Measurements from ENCODE around the gene STK38L.

The STK38L gene

GRCh38 chr12:27243804-27244688 is at the start of gene STK38L:
Gene STK38L, plus strand, starts transcription at chr12:27244286. Its CDS starts 53,435 bp downstream, at chr12:27297721.
- peak; percentile 100 for DNase-seq (ENCODE audit: low spot score)

GRCh38 chr12:27194644-27195043 is 49.4 kb upstream of the STK38L start:
- DNase-seq (ENCODE audit: low spot score): no peak

GRCh38 chr12:27198036-27198435 is 46.0 kb upstream of the STK38L start:
- no peak for DNase-seq (ENCODE audit: low spot score)

- DNase-seq (ENCODE audit: low spot score): no peak
These were observed 44.3 kb upstream of the STK38L start for GRCh38 chr12:27199638-27200300.

GRCh38 chr12:27201169-27201568 is 42.9 kb upstream of the STK38L start:
- no peak for DNase-seq (ENCODE audit: low spot score)

- DNase-seq (ENCODE audit: low spot score): no peak
These were observed 37.1 kb upstream of the STK38L start for GRCh38 chr12:27206801-27207502.

GRCh38 chr12:27207615-27208413 is 36.3 kb upstream of the STK38L start:
- no peak for DNase-seq (ENCODE audit: low spot score)

DNA sequence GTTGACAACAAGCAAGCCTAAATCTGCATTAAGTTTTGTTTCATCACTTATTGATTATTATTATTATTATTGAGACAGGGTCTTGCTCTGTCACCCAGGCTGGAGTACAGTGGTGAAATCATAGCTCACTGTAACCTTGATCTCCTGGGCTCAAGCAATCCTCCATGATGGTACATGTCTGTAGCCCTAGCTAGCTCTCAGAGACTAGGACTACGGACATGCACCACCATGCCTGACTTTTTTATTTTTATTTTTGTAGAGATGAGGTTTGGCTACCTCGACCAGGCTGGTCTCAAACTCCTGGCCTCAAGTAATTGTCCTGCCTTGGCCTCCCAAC is 35.7 kb upstream of the STK38L start:
- no peak for DNase-seq (ENCODE audit: low spot score)

DNA sequence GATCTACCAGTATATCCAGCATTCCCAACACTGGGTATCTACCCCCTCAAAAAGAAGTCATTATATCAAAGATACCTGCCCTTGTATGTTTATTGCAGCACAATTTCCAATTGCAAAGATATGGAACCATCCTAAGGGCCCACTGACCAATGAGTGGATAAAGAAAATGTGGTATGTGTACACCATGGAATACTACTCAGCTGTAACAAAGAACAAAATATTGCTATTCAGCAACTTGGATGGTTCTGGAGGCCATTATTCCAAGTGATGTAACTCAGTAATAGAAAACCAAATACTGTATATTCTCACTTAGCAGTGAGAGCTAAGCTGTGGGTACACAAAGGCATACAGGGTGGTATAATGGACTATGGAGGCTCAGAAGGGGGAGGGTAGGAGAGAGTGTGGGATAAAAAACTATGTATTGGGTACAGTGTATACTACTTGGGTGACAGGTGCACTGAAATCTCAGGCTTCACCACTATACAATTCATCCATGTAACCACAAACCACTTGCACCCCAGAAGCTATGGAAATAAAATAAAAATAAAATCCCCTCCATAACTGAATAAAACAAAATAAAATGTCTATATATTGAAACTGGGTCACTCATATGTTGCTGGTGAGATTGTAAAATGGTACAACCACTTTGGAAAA is 34.7 kb upstream of the STK38L start:
- DNase-seq (ENCODE audit: low spot score): no peak

DNA sequence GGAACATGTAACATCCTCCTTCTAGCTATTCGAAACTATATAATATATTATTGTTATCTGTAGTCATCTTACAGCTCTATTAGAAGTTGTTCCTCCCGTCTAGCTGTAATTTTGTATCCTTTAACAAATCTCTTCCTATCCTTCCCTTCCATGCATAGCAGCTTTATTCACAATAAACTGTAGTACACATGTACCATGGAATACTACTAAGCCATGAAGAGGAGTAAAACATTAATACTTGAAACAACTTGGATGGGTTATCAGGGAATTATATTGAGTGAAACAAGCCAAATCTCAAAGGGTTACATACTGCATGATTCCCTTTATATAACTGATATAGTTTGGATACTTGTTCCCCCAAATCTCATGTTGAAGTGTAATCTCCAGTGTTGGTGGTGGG is 33.9 kb upstream of the STK38L start:
- no peak for DNase-seq (ENCODE audit: low spot score)

- DNase-seq (ENCODE audit: low spot score): no peak
These were observed 31.2 kb upstream of the STK38L start for GRCh38 chr12:27212861-27213260.

DNA sequence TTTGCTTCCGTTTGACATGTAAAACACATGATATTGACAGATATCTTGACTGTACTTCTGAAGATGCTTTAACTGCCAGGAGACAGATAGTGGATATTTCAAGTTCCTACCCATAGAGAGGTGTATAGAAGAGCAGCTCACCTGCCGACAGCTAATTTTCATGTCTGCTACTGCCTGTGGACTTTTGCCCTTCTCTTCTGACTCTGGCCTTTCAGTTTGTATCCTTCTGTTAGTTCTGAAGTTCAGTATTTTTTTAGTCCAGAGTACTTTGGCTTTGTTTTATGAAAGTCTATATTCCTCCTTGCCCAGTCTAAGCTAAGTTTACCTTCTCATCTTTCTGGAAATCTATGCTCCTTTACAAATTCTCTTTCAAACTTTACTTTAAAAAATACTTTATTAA is 30.8 kb upstream of the STK38L start:
- no peak for DNase-seq (ENCODE audit: low spot score)

DNA sequence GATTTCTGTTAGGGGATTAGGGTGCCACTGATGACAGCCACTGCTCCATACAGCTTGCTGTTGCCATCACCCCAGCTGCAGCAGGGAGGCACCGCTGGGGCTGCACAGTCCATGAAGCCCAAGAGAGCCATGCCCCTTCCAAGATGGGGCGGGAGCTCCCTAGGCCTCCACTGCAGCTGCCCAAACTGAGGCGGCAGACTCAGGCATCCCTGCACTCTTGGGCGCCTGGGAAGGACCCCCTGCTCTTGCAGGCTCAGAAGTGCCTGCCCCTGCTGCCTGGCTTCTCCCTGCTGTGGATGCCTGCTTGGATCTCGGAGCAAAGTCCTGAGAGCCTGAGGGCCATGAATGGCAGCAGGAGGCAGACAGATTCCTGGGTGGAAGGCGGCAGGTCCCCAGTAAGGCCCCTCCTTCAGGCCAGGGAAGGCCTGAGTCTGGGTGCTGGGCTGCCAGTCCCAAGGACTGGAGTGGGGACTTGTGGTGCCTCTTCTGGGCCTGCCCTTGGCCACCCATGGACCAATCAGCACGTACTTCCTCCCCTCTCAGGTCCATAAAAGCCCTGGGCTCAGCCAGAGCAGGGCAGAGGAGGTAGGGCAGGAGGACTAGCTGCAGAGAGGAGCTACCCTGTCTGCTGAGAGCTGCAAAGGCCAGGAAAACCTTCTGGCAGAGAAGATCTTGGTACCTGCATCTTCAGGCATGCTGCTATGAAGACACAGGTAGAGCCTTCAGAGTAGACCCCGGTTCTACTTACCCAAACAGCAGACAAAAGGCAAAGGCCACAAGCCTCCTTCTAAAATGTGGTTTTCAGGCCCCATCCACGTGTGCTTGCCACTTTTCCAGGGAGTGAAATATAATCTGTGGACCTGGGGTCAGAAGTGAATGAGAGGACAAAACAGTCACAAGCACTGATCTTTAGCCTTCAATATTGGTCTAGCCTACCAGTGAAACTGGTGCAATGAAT is 30.0 kb upstream of the STK38L start:
- no peak for DNase-seq (ENCODE audit: low spot score)

GRCh38 chr12:27217590-27217989 is 26.5 kb upstream of the STK38L start:
- no peak for DNase-seq (ENCODE audit: low spot score)

DNA sequence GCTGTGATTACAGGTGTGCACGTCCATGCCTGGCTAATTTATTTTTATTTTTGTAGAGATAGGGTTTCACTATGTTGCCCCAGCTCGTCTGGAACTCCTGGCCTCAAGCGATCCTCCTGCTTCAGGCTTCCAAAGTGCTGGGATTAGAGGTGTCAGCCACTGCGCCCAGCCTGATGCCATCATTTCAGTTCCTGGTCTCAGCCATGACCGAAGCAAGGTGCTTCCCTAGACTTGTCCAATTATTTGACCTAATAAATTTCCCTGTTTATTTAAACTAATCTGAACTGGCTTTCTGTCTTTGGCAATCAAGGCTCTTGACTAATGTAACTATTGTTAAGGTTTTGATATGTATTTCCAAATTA is 24.4 kb upstream of the STK38L start:
- no peak for DNase-seq (ENCODE audit: low spot score)

GRCh38 chr12:27220055-27220987 is 23.8 kb upstream of the STK38L start:
- DNase-seq (ENCODE audit: low spot score): no peak

- DNase-seq (ENCODE audit: low spot score): no peak
These were observed 23.1 kb upstream of the STK38L start for GRCh38 chr12:27220988-27221345.

- no peak for DNase-seq (ENCODE audit: low spot score)
These were observed 22.3 kb upstream of the STK38L start for GRCh38 chr12:27221625-27222387.
